Stimulated activated CD8-positive, alpha-beta memory T cell treated with anti-CD3 and anti-CD28 coated beads, Interleukin-7, amount 100 ng/mL, for 24 hours (primary cell): ENCODE results near the gene HLCS.
"Not testable (repeated sequence)": the region's sequence is repeated elsewhere in the genome, so short reads cannot be mapped to it uniquely, and the experiment has no call there.

ENCODE experiments used
- DNase-seq: peaks from one replicate; pipeline ENCODE4 v3.0.0-alpha.2; 2020; ENCODE audit warnings: low read depth

HLCS gene

GRCh38 chr21:36847189-36847588 lies 119.3 kb downstream of the HLCS start:
- no peak for DNase-seq

GRCh38 chr21:36846631-36847030 lies 119.8 kb downstream of the HLCS start:
- DNase-seq: no peak

GRCh38 chr21:36845790-36846189 lies 120.7 kb downstream of the HLCS start:
- DNase-seq: no peak

- no peak for DNase-seq
These were observed 121.4 kb downstream of the HLCS start for GRCh38 chr21:36845070-36845469.

GRCh38 chr21:36841866-36842265 lies 124.6 kb downstream of the HLCS start:
- no peak for DNase-seq

- DNase-seq: no peak
These were observed 126.7 kb downstream of the HLCS start for GRCh38 chr21:36839735-36840134.

- DNase-seq: no peak
These were observed 127.3 kb downstream of the HLCS start for GRCh38 chr21:36839123-36839522.

GRCh38 chr21:36835383-36835795 lies 131.1 kb downstream of the HLCS start:
- no peak for DNase-seq

- no peak for DNase-seq
These were observed 132.3 kb downstream of the HLCS start for GRCh38 chr21:36834192-36834591.

GRCh38 chr21:36830100-36830499 lies 136.4 kb downstream of the HLCS start:
- no peak for DNase-seq

- DNase-seq: no peak
These were observed 137.5 kb downstream of the HLCS start for GRCh38 chr21:36828891-36829515.

- no peak for DNase-seq
These were observed 138.3 kb downstream of the HLCS start for GRCh38 chr21:36828208-36828607.

GRCh38 chr21:36825658-36826057 lies 140.8 kb downstream of the HLCS start:
- no peak for DNase-seq

GRCh38 chr21:36821032-36821299 lies 145.5 kb downstream of the HLCS start:
- no peak for DNase-seq

- no peak for DNase-seq
These were observed 146.1 kb downstream of the HLCS start for GRCh38 chr21:36820176-36821031.

GRCh38 chr21:36817732-36818450 lies 148.6 kb downstream of the HLCS start:
- DNase-seq: no peak

GRCh38 chr21:36816561-36817130 lies 149.8 kb downstream of the HLCS start:
- DNase-seq: no peak

GRCh38 chr21:36816026-36816425 lies 150.4 kb downstream of the HLCS start:
- not testable (repeated sequence) for DNase-seq

GRCh38 chr21:36815284-36815683 lies 151.2 kb downstream of the HLCS start:
- no peak for DNase-seq

- no peak for DNase-seq
These were observed 153.4 kb downstream of the HLCS start for GRCh38 chr21:36813052-36813451.

- no peak for DNase-seq
These were observed 154.7 kb downstream of the HLCS start for GRCh38 chr21:36811762-36812161.

- DNase-seq: no peak
These were observed 156.0 kb downstream of the HLCS start for GRCh38 chr21:36810443-36810842.

GRCh38 chr21:36807422-36807928 lies 159.0 kb downstream of the HLCS start:
- no peak for DNase-seq
